Glutamatergic neuron (in vitro differentiated cells): ENCODE data around the gene TTYH2. TPM values are rescaled to one million over a fixed set of nuclear protein-coding genes. Genes with fewer than 3 reads are reported as not detected.

ENCODE experiments used
- DNase-seq: peaks from one replicate; pipeline ENCODE4 v3.0.0; 2022
- H3K27ac Mint-ChIP-seq: one replicate; pipeline ENCODE4 v1.8.0; 2020; ENCODE audit warnings: mild to moderate bottlenecking, mixed read lengths, inconsistent platforms; ENCODE audit not compliant: unreplicated experiment
- H3K27me3 Mint-ChIP-seq: one replicate; pipeline ENCODE4 v1.8.0; 2020; ENCODE audit warnings: mild to moderate bottlenecking, moderate library complexity, mixed read lengths, inconsistent platforms; ENCODE audit not compliant: unreplicated experiment
- H3K36me3 Mint-ChIP-seq: one replicate; pipeline ENCODE4 v1.8.0; 2020; ENCODE audit warnings: mild to moderate bottlenecking, mixed read lengths, inconsistent platforms; ENCODE audit not compliant: unreplicated experiment
- H3K4me1 Mint-ChIP-seq: one replicate; pipeline ENCODE4 v1.8.0; 2020; ENCODE audit warnings: mild to moderate bottlenecking, low read depth, mixed read lengths, inconsistent platforms; ENCODE audit not compliant: unreplicated experiment
- H3K4me3 Mint-ChIP-seq: one replicate; pipeline ENCODE4 v1.8.0; 2020; ENCODE audit warnings: mild to moderate bottlenecking, mixed read lengths, inconsistent platforms; ENCODE audit not compliant: unreplicated experiment
- H3K9me3 Mint-ChIP-seq: one replicate; pipeline ENCODE4 v1.8.0; 2020; ENCODE audit warnings: mild to moderate bottlenecking, moderate library complexity, mixed read lengths, inconsistent platforms; ENCODE audit not compliant: unreplicated experiment
- CTCF ChIP-seq: fragments of 200-600 bp; sonication (generic); IDR thresholded peaks from one replicate; pipeline ENCODE4 v1.5.0; 2021; ENCODE audit not compliant: partially characterized antibody, unreplicated experiment
- total RNA-seq: library from RNA; stranded (reverse); fragmentation: NEBNext Ultra II Directional; extraction: Animal tissue kit (Norgen Biotek cat#: 25700); gene quantifications from one replicate; pipeline ENCODE4 v1.2.1, GENCODE V29; 2021; ENCODE audit not compliant: unreplicated experiment

The TTYH2 gene
- total RNA-seq, 1 donor from 2014 or later: 121 TPM

- no peak overlapping the region for H3K27ac Mint-ChIP-seq
- peaks cover 4% of the 10 kb centered on the region for H3K36me3 Mint-ChIP-seq
- no peak for TF ChIP-seq CTCF
- H3K4me1 Mint-ChIP-seq: peaks cover 23% of the 10 kb centered on the region
- H3K9me3 Mint-ChIP-seq: peaks cover 8% of the 10 kb centered on the region
- H3K4me3 Mint-ChIP-seq: no peak overlapping the region
- H3K27me3 Mint-ChIP-seq: peaks cover 2% of the 10 kb centered on the region
- DNase-seq: no peak
Measured at GRCh38 chr17:74220946-74221818, 7.8 kb downstream of the TTYH2 start.

GRCh38 chr17:74222399-74222798 lies 9.0 kb downstream of the TTYH2 start:
- DNase-seq: no peak
- TF ChIP-seq CTCF: no peak
- H3K36me3 Mint-ChIP-seq: peaks cover 7% of the 10 kb centered on the region
- H3K4me1 Mint-ChIP-seq: peaks cover 13% of the 10 kb centered on the region
- H3K27me3 Mint-ChIP-seq: peaks cover 5% of the 10 kb centered on the region
- H3K4me3 Mint-ChIP-seq: no peak overlapping the region
- H3K9me3 Mint-ChIP-seq: peaks cover 7% of the 10 kb centered on the region
- H3K27ac Mint-ChIP-seq: no peak overlapping the region

GRCh38 chr17:74223901-74224300 lies 10.5 kb downstream of the TTYH2 start:
- Mint-ChIP-seq H3K36me3 (peaks cover 13% of the 10 kb centered on the region), H3K9me3 (peaks cover 7% of the 10 kb centered on the region), H3K27me3 (peaks cover 5% of the 10 kb centered on the region), H3K4me1 (peaks cover 9% of the 10 kb centered on the region), H3K4me3 (no peak overlapping the region), H3K27ac (no peak overlapping the region)
- no peak for TF ChIP-seq CTCF
- no peak for DNase-seq

GRCh38 chr17:74224959-74225725 lies 11.8 kb downstream of the TTYH2 start:
- TF ChIP-seq CTCF: no peak
- Mint-ChIP-seq H3K36me3 (peaks cover 13% of the 10 kb centered on the region), H3K27ac (no peak overlapping the region), H3K9me3 (peaks cover 7% of the 10 kb centered on the region), H3K4me1 (peaks cover 9% of the 10 kb centered on the region), H3K4me3 (no peak overlapping the region), H3K27me3 (peaks cover 5% of the 10 kb centered on the region)
- no peak for DNase-seq
